DMS53 (cell line): ENCODE data around the gene XYLT2.
"Not testable (repeated sequence)": the region's sequence is repeated elsewhere in the genome, so short reads cannot be mapped to it uniquely, and the experiment has no call there.

Source experiments
- DNase-seq: peaks from one replicate; lab custom pipeline; 2025; lab: John Stamatoyannopoulos, UW

Gene XYLT2

GRCh38 chr17:50389534-50389933, 43.6 kb downstream of the XYLT2 start:
- DNase-seq: no peak

GRCh38 chr17:50392621-50393020, 46.7 kb downstream of the XYLT2 start:
- no peak for DNase-seq

GRCh38 chr17:50393700-50394099, 47.8 kb downstream of the XYLT2 start:
- DNase-seq: no peak

- no peak for DNase-seq
Observed at GRCh38 chr17:50394711-50395110, 48.8 kb downstream of the XYLT2 start.

- peak; percentile 83 for DNase-seq
Observed at GRCh38 chr17:50396261-50397110, 50.6 kb downstream of the XYLT2 start.

DNA sequence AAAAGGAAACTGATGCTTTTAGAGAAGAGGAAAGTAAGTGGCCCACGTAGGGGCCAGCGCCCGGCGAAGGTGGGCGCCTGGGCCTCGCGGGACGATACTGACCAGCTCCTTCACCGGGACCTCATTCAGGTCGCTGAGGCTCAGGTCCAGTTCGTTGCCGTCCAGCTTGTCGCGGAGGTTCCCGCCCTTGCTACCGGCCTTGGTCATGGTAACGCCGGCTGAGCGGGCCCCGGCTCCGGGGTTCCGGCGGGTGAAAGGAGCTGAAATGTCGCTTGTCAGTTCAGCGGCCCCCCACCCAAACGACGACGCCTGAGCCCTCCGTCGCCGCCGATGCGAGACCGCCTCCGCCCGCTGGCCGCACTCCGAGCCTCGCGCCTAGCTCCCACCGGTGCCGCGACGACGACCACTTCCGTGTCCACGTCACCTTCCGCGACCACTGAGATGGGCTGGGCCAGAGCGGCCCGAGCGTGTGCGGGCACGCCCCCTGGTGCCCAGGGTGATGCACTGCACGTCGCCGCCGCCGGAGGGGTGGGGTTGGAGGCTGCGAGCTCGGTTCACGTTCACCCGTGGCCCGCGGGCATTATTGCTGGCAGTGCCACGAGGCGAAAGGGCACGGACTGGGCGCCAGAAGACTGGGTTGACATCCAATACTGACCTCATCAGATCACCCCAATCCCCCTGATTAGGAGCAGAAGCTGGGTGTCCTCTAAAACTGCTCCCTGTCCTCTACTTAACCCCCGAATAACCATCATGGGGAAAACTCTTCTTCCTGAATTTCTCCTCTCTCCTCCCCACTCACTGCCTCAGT, 51.4 kb downstream of the XYLT2 start, which contains the start of gene LRRC59:
Gene LRRC59 (minus strand): TSS at position 413 of the 808 bp plus-strand sequence. CDS start 206 bp downstream, at position 207.
- peak; percentile 95 for DNase-seq

DNA sequence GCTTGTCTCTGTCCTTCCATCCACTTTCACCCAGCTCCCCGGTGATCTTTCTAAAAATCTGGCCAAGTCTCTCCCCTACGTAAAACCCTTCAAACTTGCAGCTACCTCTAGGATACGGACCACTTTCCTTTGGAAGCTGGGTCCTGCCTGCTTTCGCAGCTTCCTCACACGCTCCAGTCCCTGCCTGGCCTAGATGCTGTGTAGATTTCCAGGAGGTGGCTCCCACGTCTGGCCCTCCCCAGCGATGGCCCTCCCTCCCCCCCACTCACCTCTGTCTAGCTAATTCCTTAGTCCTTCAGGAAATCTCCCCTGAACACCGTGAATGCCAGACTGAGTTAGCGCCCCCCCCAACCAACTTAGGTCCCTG, 52.0 kb downstream of the XYLT2 start:
- peak; percentile 57 for DNase-seq

DNA sequence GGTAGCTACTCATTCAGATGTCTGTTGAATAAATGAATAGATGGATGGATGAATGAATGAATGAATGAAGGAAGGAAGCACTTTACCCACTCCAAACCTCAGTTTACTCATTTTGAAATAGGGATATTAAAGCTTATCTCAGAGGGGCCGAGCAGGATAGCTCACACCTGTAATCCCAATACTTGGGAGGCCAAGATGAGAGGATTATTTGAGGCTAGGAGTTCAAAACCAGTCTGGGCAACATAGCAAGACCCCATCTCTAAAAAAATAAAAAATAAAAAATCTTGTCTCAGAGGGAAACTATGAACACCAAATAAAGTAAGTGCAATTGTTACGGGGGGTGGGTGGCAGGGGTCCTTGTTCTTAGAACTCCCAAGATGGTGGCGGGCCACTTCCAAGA, 52.7 kb downstream of the XYLT2 start:
- DNase-seq: not testable (repeated sequence)

- not testable (repeated sequence) for DNase-seq
Observed at GRCh38 chr17:50399591-50399990, 53.7 kb downstream of the XYLT2 start.

DNA sequence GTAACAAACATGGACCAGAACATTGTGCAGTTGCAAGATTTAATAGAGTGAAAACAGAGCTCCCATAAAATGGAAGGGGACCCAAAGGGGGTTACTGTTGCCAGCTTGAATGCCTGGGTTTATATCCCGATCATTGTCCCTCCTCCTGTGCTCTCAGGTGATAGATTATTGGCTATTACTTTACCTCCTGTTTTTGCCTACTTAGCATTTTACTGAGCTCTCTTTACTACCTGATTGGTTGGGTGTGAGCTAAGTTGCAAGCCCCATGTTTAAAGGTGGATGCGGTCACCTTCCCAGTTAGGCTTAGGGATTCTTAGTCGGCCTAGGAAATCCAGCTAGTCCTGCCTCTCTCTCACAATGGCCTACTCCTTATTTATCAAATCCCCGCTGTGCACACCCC, 59.4 kb downstream of the XYLT2 start:
- not testable (repeated sequence) for DNase-seq

DNA sequence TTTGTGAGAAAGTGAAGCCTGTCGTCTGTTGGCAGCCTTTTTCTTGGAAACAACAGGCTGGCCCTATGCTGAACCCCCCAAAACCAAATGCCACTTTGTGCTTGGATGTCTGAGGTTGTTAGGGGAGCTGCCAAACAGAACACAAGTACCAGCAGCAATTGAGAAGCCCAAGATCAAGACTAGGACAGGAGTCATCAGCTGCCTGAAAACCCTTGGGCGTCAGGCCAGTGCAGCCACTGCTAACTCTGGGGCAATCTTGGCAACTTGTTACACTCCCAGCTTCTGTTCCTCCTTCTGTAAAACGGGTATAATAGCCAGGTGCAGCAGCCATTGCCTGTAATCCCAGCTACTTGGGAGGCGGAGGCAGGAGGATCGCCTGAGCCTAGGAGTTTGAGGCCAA, 60.7 kb downstream of the XYLT2 start:
- no peak for DNase-seq

- DNase-seq: no peak
Observed at GRCh38 chr17:50407921-50408320, 62.0 kb downstream of the XYLT2 start.
